SK-N-MC (cell line): ENCODE results near the gene GRIA3.

Source experiments
- EZH2 ChIP-seq: fragments of 200-600 bp; sonication (generic); IDR thresholded peaks from one replicate; pipeline ENCODE4 v1.6.1; 2017; ENCODE audit warnings: antibody characterized with exemption
- FOXP2 ChIP-seq: optimal IDR thresholded peaks from 2 replicates; pipeline ENCODE3; 2011; ENCODE audit warnings: mild to moderate bottlenecking, moderate library complexity; ENCODE audit not compliant: insufficient read depth; ENCODE audit errors: extremely low read length, control extremely low read depth
- POLR2AphosphoS5 ChIP-seq: IDR thresholded peaks from 2 replicates; pipeline ENCODE4 v1.6.1; 2012; ENCODE audit warnings: mild to moderate bottlenecking, low read depth, low read length, borderline replicate concordance

DNA sequence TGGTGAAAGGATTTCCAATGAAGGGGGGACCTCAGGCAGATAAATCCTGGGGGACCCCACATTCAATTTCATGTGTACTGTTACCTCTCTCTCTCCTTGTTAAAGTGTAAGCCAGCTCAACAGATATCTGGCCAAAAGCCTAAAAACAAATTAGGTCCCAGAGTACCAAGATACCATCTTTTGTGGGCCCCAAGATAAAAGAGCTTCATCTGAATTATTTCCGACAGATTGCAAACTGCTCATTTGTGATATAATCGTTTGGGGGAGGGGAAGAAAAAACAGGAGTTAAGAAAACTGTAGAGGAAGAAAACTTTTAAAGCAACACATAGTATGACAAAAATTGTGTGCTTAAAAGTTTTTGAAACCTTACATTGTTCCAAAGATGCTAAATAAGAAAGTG is 33.6 kb downstream of the GRIA3 start:
- TF ChIP-seq POLR2AphosphoS5 (no peak), FOXP2 (no peak), EZH2 (no peak)
